ENCODE measurements around the gene NOL6. TPM values are rescaled to one million over a fixed set of nuclear protein-coding genes. Genes with fewer than 3 reads are reported as not detected.

The NOL6 gene
- total and polyA plus RNA-seq, 2 of the 13 experiments (the other 11 are each of a cell fraction or from before 2014, with no cell fraction given): 17.0 to 30.2 TPM

DNA sequence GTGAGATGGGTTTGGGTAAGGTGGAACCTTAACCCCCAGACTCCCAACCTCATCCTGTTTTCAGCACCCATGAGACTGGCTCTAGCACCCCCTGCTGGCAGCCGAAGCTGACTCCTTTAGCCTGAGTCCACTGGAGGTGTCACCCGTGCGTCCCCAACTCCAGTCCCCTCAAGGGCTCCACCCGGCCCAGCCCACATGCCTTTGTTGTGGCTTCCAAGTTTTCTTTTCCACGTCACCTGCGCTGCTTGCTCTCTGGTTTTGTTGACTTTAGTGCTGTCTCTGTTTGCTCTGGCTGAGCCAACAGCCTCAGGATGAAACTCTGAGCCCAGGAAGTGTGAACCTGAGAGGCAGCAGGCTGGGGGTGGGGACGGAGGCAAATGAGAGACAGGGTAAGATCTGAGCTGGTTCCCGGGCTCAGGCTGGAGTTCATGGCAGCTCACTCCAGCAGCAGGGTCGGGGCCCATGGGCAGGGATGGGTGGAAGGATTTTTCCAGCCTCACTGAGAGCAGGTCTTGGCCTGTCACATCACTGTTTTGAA is 58.2 kb downstream of the NOL6 start (continued):
- TF ChIP-seq, protein P1, sequence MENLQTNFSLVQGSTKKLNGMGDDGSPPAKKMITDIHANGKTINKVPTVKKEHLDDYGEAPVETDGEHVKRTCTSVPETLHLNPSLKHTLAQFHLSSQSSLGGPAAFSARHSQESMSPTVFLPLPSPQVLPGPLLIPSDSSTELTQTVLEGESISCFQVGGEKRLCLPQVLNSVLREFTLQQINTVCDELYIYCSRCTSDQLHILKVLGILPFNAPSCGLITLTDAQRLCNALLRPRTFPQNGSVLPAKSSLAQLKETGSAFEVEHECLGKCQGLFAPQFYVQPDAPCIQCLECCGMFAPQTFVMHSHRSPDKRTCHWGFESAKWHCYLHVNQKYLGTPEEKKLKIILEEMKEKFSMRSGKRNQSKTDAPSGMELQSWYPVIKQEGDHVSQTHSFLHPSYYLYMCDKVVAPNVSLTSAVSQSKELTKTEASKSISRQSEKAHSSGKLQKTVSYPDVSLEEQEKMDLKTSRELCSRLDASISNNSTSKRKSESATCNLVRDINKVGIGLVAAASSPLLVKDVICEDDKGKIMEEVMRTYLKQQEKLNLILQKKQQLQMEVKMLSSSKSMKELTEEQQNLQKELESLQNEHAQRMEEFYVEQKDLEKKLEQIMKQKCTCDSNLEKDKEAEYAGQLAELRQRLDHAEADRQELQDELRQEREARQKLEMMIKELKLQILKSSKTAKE (CRISPR knock-in tag; IDR thresholded peaks at IDR 0.05; ENCODE audit: borderline replicate concordance): peak; percentile 99
- TF ChIP-seq, protein P2, sequence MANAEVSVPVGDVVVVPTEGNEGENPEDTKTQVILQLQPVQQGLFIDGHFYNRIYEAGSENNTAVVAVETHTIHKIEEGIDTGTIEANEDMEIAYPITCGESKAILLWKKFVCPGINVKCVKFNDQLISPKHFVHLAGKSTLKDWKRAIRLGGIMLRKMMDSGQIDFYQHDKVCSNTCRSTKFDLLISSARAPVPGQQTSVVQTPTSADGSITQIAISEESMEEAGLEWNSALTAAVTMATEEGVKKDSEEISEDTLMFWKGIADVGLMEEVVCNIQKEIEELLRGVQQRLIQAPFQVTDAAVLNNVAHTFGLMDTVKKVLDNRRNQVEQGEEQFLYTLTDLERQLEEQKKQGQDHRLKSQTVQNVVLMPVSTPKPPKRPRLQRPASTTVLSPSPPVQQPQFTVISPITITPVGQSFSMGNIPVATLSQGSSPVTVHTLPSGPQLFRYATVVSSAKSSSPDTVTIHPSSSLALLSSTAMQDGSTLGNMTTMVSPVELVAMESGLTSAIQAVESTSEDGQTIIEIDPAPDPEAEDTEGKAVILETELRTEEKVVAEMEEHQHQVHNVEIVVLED (CRISPR knock-in tag; IDR thresholded peaks at IDR 0.05; ENCODE audit: borderline replicate concordance): peak; percentile 64; the same call in 1 of the 2 replicates
- TF ChIP-seq ZNF891 (CRISPR knock-in tag; IDR thresholded peaks at IDR 0.05) (no peak), ZNF451 (CRISPR knock-in tag; IDR thresholded peaks at IDR 0.05) (0 out of 2 replicates have a peak, but pooled peaks have one; percentile 81), NCOR1 (IDR thresholded peaks at IDR 0.05; ENCODE audit: borderline replicate concordance, low read length) (peak; percentile 75; the same call in 1 of the 2 replicates), NFE2 (CRISPR knock-in tag; IDR thresholded peaks at IDR 0.05) (no peak), RBFOX2 (IDR thresholded peaks at IDR 0.05; ENCODE audit: low read depth, low read length) (no peak), ZNF569 (CRISPR knock-in tag; IDR thresholded peaks at IDR 0.05; ENCODE audit: borderline replicate concordance) (no peak), ZBTB7A (CRISPR knock-in tag; IDR thresholded peaks at IDR 0.05) (peak; percentile 73; the same call in 1 of the 2 replicates), KMT2B (CRISPR knock-in tag; IDR thresholded peaks at IDR 0.05) (0 out of 2 replicates have a peak, but pooled peaks have one; percentile 44)
- TF ChIP-seq, protein P3, sequence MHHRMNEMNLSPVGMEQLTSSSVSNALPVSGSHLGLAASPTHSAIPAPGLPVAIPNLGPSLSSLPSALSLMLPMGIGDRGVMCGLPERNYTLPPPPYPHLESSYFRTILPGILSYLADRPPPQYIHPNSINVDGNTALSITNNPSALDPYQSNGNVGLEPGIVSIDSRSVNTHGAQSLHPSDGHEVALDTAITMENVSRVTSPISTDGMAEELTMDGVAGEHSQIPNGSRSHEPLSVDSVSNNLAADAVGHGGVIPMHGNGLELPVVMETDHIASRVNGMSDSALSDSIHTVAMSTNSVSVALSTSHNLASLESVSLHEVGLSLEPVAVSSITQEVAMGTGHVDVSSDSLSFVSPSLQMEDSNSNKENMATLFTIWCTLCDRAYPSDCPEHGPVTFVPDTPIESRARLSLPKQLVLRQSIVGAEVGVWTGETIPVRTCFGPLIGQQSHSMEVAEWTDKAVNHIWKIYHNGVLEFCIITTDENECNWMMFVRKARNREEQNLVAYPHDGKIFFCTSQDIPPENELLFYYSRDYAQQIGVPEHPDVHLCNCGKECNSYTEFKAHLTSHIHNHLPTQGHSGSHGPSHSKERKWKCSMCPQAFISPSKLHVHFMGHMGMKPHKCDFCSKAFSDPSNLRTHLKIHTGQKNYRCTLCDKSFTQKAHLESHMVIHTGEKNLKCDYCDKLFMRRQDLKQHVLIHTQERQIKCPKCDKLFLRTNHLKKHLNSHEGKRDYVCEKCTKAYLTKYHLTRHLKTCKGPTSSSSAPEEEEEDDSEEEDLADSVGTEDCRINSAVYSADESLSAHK (CRISPR knock-in tag; IDR thresholded peaks at IDR 0.05; ENCODE audit: borderline replicate concordance): no peak
- TF ChIP-seq, protein P4, sequence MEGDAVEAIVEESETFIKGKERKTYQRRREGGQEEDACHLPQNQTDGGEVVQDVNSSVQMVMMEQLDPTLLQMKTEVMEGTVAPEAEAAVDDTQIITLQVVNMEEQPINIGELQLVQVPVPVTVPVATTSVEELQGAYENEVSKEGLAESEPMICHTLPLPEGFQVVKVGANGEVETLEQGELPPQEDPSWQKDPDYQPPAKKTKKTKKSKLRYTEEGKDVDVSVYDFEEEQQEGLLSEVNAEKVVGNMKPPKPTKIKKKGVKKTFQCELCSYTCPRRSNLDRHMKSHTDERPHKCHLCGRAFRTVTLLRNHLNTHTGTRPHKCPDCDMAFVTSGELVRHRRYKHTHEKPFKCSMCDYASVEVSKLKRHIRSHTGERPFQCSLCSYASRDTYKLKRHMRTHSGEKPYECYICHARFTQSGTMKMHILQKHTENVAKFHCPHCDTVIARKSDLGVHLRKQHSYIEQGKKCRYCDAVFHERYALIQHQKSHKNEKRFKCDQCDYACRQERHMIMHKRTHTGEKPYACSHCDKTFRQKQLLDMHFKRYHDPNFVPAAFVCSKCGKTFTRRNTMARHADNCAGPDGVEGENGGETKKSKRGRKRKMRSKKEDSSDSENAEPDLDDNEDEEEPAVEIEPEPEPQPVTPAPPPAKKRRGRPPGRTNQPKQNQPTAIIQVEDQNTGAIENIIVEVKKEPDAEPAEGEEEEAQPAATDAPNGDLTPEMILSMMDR (CRISPR knock-in tag; IDR thresholded peaks at IDR 0.05): peak; percentile 96
- TF ChIP-seq, protein P5, sequence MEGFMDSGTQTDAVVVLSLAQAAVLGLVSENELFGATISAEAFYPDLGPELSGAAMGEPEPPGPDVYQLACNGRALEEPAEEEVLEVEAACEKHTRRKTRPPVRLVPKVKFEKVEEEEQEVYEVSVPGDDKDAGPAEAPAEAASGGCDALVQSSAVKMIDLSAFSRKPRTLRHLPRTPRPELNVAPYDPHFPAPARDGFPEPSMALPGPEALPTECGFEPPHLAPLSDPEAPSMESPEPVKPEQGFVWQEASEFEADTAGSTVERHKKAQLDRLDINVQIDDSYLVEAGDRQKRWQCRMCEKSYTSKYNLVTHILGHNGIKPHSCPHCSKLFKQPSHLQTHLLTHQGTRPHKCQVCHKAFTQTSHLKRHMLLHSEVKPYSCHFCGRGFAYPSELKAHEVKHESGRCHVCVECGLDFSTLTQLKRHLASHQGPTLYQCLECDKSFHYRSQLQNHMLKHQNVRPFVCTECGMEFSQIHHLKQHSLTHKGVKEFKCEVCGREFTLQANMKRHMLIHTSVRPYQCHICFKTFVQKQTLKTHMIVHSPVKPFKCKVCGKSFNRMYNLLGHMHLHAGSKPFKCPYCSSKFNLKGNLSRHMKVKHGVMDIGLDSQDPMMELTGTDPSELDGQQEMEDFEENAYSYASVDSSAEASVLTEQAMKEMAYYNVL (CRISPR knock-in tag; IDR thresholded peaks at IDR 0.05; ENCODE audit: borderline replicate concordance): peak; percentile 93
- TF ChIP-seq, protein P6, sequence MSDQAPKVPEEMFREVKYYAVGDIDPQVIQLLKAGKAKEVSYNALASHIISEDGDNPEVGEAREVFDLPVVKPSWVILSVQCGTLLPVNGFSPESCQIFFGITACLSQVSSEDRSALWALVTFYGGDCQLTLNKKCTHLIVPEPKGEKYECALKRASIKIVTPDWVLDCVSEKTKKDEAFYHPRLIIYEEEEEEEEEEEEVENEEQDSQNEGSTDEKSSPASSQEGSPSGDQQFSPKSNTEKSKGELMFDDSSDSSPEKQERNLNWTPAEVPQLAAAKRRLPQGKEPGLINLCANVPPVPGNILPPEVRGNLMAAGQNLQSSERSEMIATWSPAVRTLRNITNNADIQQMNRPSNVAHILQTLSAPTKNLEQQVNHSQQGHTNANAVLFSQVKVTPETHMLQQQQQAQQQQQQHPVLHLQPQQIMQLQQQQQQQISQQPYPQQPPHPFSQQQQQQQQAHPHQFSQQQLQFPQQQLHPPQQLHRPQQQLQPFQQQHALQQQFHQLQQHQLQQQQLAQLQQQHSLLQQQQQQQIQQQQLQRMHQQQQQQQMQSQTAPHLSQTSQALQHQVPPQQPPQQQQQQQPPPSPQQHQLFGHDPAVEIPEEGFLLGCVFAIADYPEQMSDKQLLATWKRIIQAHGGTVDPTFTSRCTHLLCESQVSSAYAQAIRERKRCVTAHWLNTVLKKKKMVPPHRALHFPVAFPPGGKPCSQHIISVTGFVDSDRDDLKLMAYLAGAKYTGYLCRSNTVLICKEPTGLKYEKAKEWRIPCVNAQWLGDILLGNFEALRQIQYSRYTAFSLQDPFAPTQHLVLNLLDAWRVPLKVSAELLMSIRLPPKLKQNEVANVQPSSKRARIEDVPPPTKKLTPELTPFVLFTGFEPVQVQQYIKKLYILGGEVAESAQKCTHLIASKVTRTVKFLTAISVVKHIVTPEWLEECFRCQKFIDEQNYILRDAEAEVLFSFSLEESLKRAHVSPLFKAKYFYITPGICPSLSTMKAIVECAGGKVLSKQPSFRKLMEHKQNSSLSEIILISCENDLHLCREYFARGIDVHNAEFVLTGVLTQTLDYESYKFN (CRISPR knock-in tag; conservative IDR thresholded peaks at IDR 0.05): peak; percentile 100

Data from HepG2 (cell line).